GM18505 (cell line): ENCODE data around the gene CCDC81.

Experiments
- ATAC-seq: cut with Tn5 transposase; IDR thresholded peaks from one replicate; pipeline ENCODE4 v1.9.1; 2021; ENCODE audit not compliant: unreplicated experiment
- POLR2A ChIP-seq: IDR thresholded peaks from 4 replicates; pipeline ENCODE4 v1.6.1; 2011; ENCODE audit warnings: borderline replicate concordance; ENCODE audit not compliant: insufficient read depth, insufficient read length; ENCODE audit errors: extremely low read depth

Gene CCDC81

DNA sequence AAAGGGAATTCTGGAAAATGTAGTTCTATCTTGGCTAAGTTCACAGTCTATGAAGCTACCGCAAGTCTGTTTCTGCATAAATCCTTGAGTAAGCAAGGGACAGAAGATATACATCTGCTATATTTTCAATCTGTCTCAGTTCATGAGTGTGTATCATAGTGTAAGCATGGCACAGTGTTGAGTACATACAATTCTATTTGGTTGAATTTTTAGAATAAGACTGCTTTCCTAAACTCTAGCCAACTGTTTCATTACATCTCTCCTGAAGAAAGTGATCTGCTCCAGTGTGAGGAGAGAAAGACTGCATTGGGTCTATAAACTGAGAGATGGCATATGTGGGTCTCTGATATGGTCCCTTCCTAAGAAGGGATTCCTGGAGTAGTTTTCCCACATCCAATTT lies 2.6 kb upstream of the CCDC81 start:
- ATAC-seq: no peak
- no peak for TF ChIP-seq POLR2A

DNA sequence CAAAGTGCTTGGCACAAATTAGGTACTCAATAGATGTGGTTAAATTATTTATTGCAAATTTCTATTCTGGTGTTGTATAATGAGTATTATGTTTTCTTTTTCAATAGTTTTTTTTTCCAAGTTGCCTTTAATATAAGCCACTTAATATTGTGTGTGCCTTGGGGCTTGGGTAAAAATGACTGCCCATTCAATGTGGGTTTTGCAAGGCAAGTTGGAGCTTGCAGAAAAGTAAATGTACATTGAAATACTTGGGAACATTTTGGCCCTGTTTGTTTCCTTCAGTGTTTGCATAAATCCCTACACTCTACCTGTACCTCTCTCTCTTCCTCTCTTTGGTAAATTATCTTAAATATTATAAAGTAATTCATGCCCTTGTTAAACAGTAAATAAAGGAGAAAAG lies 2.1 kb upstream of the CCDC81 start:
- ATAC-seq: no peak
- TF ChIP-seq POLR2A: no peak

DNA sequence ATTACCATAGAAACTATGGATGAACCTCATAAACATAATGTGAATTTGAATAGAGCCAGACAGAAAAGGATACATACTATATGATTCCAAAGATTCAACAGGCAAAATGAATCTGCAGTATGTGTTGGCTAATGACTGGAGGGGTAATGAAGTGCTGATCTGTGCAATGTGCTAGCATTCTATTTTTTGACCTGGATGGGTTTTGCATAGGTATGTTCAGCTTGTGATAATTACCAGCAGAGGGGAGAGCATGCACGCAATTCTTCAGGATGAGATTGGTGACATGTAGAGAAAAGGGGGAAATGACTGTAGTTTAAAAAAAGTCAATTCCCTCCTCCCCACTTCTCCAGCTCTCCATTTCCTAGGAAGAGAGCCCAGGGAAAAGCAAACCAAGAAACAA lies 618 bp upstream of the CCDC81 start:
- no peak for ATAC-seq
- no peak for TF ChIP-seq POLR2A

DNA sequence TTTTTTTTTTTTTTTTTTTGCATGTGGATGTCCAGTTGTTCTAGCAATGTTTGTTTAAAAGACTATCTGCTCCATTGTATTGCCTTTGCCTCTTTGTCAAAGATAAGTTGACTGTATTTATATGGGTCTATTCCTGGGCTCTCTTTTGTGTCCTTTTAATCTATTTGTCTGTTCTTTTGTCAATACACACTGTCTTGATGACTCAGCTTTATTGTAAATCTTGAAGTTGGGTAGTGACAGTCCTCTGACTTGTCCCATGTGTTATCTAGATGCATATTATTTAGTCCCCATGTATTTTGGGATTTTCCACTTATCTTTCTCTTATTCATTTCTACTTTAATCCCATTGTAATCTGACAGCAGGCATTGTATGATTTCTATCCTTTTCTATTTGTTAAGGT lies 3.3 kb downstream of the CCDC81 start:
- no peak for ATAC-seq
- no peak for TF ChIP-seq POLR2A

DNA sequence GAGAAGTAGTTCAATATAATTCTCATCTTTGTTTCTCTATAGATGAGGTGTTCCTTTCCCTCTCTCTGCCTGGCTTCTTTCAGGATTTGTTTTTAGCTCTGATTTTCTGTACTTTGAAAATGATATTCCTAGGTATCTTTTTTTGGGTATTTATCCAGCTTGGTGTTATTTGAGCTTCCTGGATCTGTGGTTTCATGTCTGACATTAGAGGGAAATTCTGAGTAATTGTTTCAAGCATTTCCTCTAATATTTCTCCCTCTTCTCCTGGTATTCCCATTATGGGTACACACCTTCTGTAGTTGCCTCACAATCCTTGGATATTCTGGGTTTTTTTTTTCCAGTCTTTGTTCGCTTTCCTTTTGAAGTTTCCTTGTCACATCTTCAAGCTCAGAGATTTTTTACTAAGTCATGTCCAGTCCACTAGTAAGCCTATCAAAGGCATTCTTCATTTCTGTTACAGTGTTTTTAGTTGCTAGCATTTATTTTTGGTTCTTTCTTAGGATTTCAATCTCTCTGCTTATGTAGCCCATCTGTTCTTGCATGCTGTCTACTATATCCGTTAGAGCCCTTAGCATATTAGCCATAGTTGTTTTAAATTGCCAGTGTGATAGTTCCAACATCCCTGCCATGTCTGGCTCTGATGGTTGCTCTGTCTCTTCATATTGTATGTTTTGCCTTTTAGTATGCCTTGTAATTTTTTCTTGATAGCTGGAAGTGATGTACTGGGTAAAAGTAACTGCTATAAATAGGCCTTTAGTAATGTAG lies 5.8 kb downstream of the CCDC81 start:
- no peak for ATAC-seq

DNA sequence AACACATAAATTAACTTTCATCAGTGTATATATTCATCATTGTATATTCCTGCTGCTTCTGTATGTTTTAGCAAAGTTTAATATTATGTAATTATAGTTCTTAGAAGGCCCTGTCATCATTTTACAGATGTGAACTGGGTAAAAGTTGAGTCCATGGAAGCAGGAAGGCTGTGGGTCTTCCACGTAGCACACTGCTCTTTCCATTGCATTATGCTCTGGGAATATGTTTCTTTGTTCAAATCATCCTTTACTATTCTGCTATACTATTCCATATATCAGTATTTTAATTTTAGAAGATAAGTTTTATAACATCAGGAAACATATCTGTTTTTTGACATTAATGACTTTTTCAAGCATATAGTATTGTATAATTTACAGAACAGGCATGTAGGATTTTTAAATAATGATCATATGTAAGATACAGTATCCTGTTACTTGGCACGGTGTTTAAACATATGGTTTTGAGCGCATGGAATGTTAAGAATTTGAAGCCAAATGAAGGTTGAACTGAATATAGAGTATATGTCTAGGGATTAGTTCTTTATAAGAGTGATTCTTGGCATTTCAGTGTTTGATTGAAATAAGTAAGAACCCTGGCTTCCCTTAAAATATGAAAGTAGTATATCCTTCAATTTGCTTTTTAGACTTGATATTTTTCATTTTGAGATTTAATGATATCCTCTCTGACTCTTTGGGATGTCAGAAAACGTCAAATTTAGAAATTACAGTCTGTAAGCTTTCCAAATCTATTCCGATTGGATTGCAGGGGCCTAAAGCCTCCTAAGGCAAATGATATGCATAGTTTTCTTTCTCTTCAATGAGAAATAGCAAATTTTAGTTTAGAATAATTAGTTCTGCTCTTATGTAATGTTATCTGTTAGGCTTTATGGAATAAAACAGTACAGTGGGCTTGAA lies 8.6 kb downstream of the CCDC81 start:
- TF ChIP-seq POLR2A: no peak
- ATAC-seq: no peak

More for the DNA sequence above, 5.8 kb downstream of the CCDC81 start:
- TF ChIP-seq POLR2A: no peak

DNA sequence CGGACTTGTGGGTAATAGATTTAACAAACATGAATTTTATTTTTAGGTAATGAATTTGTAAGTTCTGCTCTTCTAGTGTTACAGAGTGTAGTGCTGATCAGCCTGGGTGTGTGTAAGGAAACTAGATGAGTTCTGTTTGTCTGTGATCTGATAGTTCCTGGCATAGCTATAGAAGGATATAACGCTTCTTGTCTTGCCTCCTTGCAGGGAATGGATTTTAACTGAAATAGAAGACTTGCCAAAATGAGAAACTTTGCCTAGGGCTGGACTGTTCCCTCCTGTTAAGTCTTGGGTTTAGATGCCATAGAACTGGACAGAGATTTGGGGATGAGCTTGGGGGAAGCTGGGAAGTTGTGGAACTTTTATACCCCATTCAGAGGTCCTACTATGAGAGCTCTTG lies 11.6 kb downstream of the CCDC81 start:
- TF ChIP-seq POLR2A: no peak
- no peak for ATAC-seq

DNA sequence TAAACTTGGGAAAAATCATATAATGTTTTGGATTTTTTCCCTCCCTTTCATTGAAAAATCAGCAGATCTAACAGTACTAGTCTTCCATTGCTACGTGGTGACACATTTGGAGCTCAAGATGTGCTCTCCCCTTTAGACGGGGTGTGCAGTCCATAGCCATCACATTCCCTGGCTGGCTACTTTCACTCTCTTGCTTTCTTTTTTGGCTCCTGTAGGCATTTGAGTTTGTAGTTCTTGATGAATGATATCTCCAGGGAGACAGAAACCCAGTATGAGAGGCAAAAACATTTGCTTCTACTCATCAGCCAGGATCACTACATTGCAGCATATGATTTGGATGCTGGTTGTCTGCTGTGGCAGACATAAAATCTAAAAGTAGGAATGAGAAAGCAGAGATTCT lies 12.1 kb downstream of the CCDC81 start:
- no peak for TF ChIP-seq POLR2A
- no peak for ATAC-seq

DNA sequence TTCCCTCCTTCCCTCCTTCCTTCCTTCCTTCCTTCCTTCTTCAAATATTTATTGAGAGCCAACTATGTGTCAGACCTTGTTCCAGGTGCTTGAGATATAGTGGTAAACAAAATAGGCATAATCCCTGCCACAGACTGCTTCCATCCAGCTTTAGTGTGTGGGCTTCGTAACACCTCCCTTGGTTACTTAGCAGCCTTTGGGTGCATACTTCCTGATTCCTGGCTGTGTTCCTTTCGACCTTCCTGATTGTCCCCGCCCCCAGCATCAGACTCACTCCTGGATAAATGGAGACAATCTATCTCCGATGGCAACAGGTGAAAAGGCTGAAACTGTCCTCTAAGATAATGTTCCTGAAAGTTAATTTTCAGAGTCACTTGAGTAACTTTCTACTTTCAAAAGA lies 13.5 kb downstream of the CCDC81 start:
- ATAC-seq: no peak
- TF ChIP-seq POLR2A: no peak

DNA sequence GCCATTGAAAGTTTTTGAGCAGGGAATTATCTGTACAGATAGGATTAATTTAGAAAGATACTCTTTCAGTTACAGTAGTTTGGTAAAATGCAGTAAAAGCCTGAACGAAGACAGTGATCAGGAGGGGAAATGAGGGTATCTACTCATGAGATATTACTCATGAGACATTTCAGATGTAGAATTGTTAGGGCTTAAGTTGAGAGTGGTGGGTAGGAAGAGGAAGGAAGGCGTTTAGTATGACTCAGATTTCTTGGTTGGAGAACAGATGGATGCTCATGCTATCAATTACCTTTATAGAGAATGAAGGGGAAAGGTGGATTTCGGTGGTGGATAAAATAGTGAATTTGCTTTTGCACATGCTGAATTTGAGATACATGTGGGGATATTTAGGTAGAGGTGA lies 15.8 kb downstream of the CCDC81 start:
- no peak for ATAC-seq

DNA sequence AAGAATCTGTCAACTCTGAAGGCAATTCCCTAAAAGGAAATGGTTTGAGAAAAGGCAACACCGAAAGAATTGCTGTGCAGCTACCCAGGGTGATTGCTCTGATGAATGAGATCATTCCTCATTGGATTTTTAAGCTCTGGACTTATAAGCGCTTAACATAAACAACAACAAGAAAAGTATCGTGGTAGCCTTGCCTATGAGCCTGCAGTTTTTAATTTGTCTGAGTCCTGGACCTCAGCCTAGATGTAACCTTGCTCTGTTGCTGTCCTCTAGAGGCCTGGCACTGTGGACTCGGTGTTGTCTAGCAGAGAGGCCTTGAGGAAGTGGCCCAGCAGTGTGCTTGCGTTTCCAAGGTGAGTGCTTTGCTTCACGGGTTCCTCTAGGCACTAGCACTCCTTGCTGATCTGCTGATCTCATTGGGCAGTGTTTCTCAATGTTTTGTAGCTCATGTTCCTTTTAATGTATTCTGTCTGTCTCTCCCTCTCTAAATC lies 20.4 kb downstream of the CCDC81 start:
- no peak for TF ChIP-seq POLR2A
- ATAC-seq: no peak

More for the DNA sequence above, 15.8 kb downstream of the CCDC81 start:
- no peak for TF ChIP-seq POLR2A

DNA sequence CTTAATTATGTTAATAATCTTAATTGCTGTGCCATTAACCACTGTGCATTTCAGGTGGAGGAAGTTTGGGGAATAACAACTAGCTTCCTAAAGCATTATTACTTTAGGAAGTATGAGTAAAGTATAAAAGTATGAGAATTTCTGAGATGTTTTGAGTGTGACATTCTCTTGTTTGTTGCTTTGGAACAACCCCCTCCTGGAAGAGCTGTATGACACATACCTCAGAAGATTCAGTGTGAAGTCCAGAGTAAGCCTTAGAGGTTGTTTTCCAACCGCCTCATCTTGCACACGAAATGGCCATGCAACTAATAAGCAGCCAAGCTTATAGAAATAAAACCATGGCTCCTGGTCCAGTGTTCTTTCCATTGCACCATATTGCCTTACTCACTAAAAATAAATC lies 21.7 kb downstream of the CCDC81 start:
- TF ChIP-seq POLR2A: no peak

DNA sequence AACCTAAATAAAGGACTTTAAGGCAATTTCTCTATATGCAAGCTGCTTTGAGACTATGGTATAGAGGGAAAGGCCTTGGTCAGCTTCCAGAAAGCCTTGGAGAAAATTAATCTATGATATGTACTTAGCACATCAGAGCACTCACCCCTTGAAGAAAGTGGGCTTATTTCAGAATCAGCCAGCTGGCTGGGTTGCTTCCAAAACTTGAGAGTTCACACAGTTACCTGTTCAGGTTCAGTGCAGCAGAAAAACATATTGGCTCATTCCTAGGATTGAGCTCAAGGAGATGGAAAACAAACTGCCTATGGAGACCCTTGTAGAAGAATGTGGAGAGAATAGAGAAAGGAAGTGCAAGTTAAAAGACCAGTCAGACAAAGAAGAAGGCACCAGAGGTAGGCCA lies 22.7 kb downstream of the CCDC81 start:
- TF ChIP-seq POLR2A: no peak
- no peak for ATAC-seq

More for the DNA sequence above, 21.7 kb downstream of the CCDC81 start:
- no peak for ATAC-seq

DNA sequence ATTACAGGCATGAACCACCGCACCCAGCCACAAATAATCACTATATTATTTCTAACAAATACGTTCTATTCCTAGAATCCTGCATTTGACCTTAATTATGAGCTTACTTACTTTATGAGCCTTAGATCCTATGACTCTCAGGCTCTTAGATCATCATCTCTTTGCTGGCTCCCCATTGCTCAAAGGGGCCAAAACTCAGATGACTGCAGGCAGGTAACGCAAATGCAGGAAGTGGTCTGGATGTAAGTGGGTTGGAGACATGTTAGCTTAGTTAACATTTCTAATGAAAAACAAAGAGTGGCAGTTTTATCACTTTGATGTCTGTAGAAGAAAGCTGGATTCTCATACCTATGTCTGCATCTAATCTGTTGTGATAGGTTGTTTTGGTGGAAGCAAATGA lies 23.4 kb downstream of the CCDC81 start:
- TF ChIP-seq POLR2A: no peak
- no peak for ATAC-seq
